Measurements from ENCODE around the gene EXOSC1. TPM values are rescaled to one million over a fixed set of nuclear protein-coding genes. Genes with fewer than 3 reads are reported as not detected.

EXOSC1 gene
- total and polyA plus RNA-seq, 2 experiments from 2014 or later = 34.7 to 51.7 TPM

- Histone ChIP-seq H4K20me1 (ENCODE audit: insufficient read depth, poor library complexity, severe bottlenecking) (no peaks in the 10 kb centered on the region), H3K4me3 (no peak overlapping the region), H2AFZ (no peak overlapping the region), H3K27ac (no peak overlapping the region), H3K4me1 (ENCODE audit: insufficient read depth) (no peaks in the 10 kb centered on the region), H3K9me2 (replicated peaks; ENCODE audit: insufficient read depth) (no peaks in the 10 kb centered on the region), H3K79me2 (no peaks in the 10 kb centered on the region), H3K9me3 (ENCODE audit: low read depth) (no peaks in the 10 kb centered on the region), H3K4me2 (no peak overlapping the region), H3K36me3 (replicated peaks; ENCODE audit: insufficient read depth, low read depth) (no peaks in the 10 kb centered on the region), H3K27me3 (no peaks in the 10 kb centered on the region)
- TF ChIP-seq EZH2phosphoT487 (IDR thresholded peaks at IDR 0.05; ENCODE audit: low read depth, severe bottlenecking, unreplicated experiment) (no peak), EZH2 (IDR thresholded peaks at IDR 0.05; ENCODE audit: borderline replicate concordance) (no peak)
- TF ChIP-seq, protein P1, sequence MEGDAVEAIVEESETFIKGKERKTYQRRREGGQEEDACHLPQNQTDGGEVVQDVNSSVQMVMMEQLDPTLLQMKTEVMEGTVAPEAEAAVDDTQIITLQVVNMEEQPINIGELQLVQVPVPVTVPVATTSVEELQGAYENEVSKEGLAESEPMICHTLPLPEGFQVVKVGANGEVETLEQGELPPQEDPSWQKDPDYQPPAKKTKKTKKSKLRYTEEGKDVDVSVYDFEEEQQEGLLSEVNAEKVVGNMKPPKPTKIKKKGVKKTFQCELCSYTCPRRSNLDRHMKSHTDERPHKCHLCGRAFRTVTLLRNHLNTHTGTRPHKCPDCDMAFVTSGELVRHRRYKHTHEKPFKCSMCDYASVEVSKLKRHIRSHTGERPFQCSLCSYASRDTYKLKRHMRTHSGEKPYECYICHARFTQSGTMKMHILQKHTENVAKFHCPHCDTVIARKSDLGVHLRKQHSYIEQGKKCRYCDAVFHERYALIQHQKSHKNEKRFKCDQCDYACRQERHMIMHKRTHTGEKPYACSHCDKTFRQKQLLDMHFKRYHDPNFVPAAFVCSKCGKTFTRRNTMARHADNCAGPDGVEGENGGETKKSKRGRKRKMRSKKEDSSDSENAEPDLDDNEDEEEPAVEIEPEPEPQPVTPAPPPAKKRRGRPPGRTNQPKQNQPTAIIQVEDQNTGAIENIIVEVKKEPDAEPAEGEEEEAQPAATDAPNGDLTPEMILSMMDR (IDR thresholded peaks at IDR 0.05; ENCODE audit: poor library complexity) = no peak
- 94% methylated on average over 8 of the region's 8 CpGs for WGBS (ENCODE audit: low lambda C conversion rate, missing lambda C conversion rate)
- DNase-seq (ENCODE audit: low spot score) = no peak
These were observed 52.7 kb downstream of the EXOSC1 start for GRCh38 chr10:97393034-97393573.

- no peaks in the 10 kb centered on the region for H3K9me3 ChIP-seq (ENCODE audit: low read depth)
- H4K20me1 ChIP-seq (ENCODE audit: insufficient read depth, poor library complexity, severe bottlenecking) = no peaks in the 10 kb centered on the region
- H3K4me3 ChIP-seq = no peak overlapping the region
- H3K36me3 ChIP-seq (replicated peaks; ENCODE audit: insufficient read depth, low read depth) = no peaks in the 10 kb centered on the region
- TF ChIP-seq, protein P1 (IDR thresholded peaks at IDR 0.05; ENCODE audit: poor library complexity) = no peak
- TF ChIP-seq EZH2 (IDR thresholded peaks at IDR 0.05; ENCODE audit: borderline replicate concordance) = no peak
- no peak for TF ChIP-seq EZH2phosphoT487 (IDR thresholded peaks at IDR 0.05; ENCODE audit: low read depth, severe bottlenecking, unreplicated experiment)
- no peaks in the 10 kb centered on the region for H3K4me1 ChIP-seq (ENCODE audit: insufficient read depth)
- H3K27me3 ChIP-seq = no peaks in the 10 kb centered on the region
- no peaks in the 10 kb centered on the region for H3K79me2 ChIP-seq
- DNase-seq (ENCODE audit: low spot score) = no peak
- H3K27ac ChIP-seq = no peak overlapping the region
- H3K9me2 ChIP-seq (replicated peaks; ENCODE audit: insufficient read depth) = no peaks in the 10 kb centered on the region
- no peak overlapping the region for H3K4me2 ChIP-seq
- 97% methylated on average over 5 of the region's 5 CpGs for WGBS (ENCODE audit: low lambda C conversion rate, missing lambda C conversion rate)
- H2AFZ ChIP-seq = no peak overlapping the region
These were observed 55.7 kb downstream of the EXOSC1 start for GRCh38 chr10:97390091-97390490.

DNA sequence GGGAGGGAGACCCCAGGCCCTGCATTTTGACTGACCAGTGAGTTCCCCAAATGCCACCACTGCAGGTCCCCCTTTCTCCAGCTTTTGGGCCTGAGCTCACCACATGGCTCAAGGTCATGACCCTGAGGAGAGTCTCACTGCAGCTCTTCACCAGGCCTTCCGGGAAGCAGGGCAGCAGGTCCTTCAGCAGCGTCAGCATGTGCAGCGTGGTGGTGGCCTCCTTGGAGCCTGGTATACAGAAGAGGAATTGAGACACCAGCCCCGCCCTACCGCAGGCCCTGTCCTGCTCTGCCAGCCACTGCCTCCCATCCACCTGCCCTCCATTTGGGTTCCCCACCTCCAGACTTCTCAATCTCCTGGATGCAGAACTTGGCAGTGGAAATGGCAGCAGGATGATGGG, 57.7 kb downstream of the EXOSC1 start:
- H4K20me1 ChIP-seq (ENCODE audit: insufficient read depth, poor library complexity, severe bottlenecking) = no peaks in the 10 kb centered on the region
- TF ChIP-seq EZH2phosphoT487 (IDR thresholded peaks at IDR 0.05; ENCODE audit: low read depth, severe bottlenecking, unreplicated experiment) (no peak), EZH2 (IDR thresholded peaks at IDR 0.05; ENCODE audit: borderline replicate concordance) (no peak)
- TF ChIP-seq, protein P1 (IDR thresholded peaks at IDR 0.05; ENCODE audit: poor library complexity) = no peak
- H3K4me1 ChIP-seq (ENCODE audit: insufficient read depth) = no peaks in the 10 kb centered on the region

More for the DNA sequence above, 57.7 kb downstream of the EXOSC1 start:
- no peak overlapping the region for H3K27ac ChIP-seq
- no peaks in the 10 kb centered on the region for H3K79me2 ChIP-seq
- H3K36me3 ChIP-seq (replicated peaks; ENCODE audit: insufficient read depth, low read depth) = no peaks in the 10 kb centered on the region
- no peak overlapping the region for H3K4me2 ChIP-seq
- no peaks in the 10 kb centered on the region for H3K9me2 ChIP-seq (replicated peaks; ENCODE audit: insufficient read depth)
- no peak overlapping the region for H2AFZ ChIP-seq
- WGBS (ENCODE audit: low lambda C conversion rate, missing lambda C conversion rate) = 80% methylated on average over 5 of the region's 5 CpGs
- no peaks in the 10 kb centered on the region for H3K27me3 ChIP-seq
- H3K9me3 ChIP-seq (ENCODE audit: low read depth) = no peaks in the 10 kb centered on the region
- H3K4me3 ChIP-seq = no peak overlapping the region
- DNase-seq (ENCODE audit: low spot score) = no peak

Small RNAs within 50 kb of the gene (small RNA-seq; reads per million reads assigned to genes)
- not detected for gene RF00019

Other genes starting within 250 kb of the EXOSC1 start
- gene ARHGAP19, start 153.4 kb downstream of the EXOSC1 start, total RNA-seq = 6.4 and 8.7 TPM in 2 replicates
- 2.7 and 5.0 TPM in 2 replicates for gene ARHGAP19, start 153.4 kb downstream of the EXOSC1 start, polyA plus RNA-seq
- gene FRAT1, start 126.7 kb downstream of the EXOSC1 start, total RNA-seq = 13.8 and 14.2 TPM in 2 replicates
- gene FRAT1, start 126.7 kb downstream of the EXOSC1 start, polyA plus RNA-seq = 8.1 and 14.2 TPM in 2 replicates
- 23.4 and 27.4 TPM in 2 replicates for gene FRAT2, start 111.3 kb downstream of the EXOSC1 start, total RNA-seq
- gene FRAT2, start 111.3 kb downstream of the EXOSC1 start, polyA plus RNA-seq = 29.4 and 30.4 TPM in 2 replicates
- gene RRP12, start 44.7 kb downstream of the EXOSC1 start, total RNA-seq = 8.5 and 10.6 TPM in 2 replicates
- 19.6 and 20.6 TPM in 2 replicates for gene RRP12, start 44.7 kb downstream of the EXOSC1 start, polyA plus RNA-seq
- gene PGAM1, start 19.8 kb downstream of the EXOSC1 start, total RNA-seq = 204 and 214 TPM in 2 replicates
- 239 and 254 TPM in 2 replicates for gene PGAM1, start 19.8 kb downstream of the EXOSC1 start, polyA plus RNA-seq
- gene ZDHHC16, start 169 bp upstream of the EXOSC1 start, total RNA-seq = 54.4 and 57.0 TPM in 2 replicates
- gene ZDHHC16, start 169 bp upstream of the EXOSC1 start, polyA plus RNA-seq = 81.9 and 86.8 TPM in 2 replicates
- 68.6 and 73.6 TPM in 2 replicates for gene MMS19, start 52.4 kb upstream of the EXOSC1 start, total RNA-seq
- gene MMS19, start 52.4 kb upstream of the EXOSC1 start, polyA plus RNA-seq = 58.4 and 59.8 TPM in 2 replicates
- 12.8 and 20.6 TPM in 2 replicates for gene UBTD1, start 52.9 kb upstream of the EXOSC1 start, total RNA-seq
- gene UBTD1, start 52.9 kb upstream of the EXOSC1 start, polyA plus RNA-seq = 37.0 and 37.1 TPM in 2 replicates
- not detected in 2 replicates for gene ANKRD2, start 126.8 kb upstream of the EXOSC1 start, total RNA-seq
- gene ANKRD2, start 126.8 kb upstream of the EXOSC1 start, polyA plus RNA-seq = 0.15 TPM in 1 of 2 replicates, not detected in the other
- 4.5 and 5.8 TPM in 2 replicates for gene HOGA1, start 138.4 kb upstream of the EXOSC1 start, total RNA-seq
- 6.9 TPM in 2 replicates for gene HOGA1, start 138.4 kb upstream of the EXOSC1 start, polyA plus RNA-seq
- gene C10orf62, start 143.7 kb upstream of the EXOSC1 start, total RNA-seq = 0.23 TPM in 1 of 2 replicates, not detected in the other
- gene C10orf62, start 143.7 kb upstream of the EXOSC1 start, polyA plus RNA-seq = not detected in 2 replicates
- gene MORN4, start 187.5 kb upstream of the EXOSC1 start, total RNA-seq = 8.5 and 10.6 TPM in 2 replicates
- gene MORN4, start 187.5 kb upstream of the EXOSC1 start, polyA plus RNA-seq = 15.6 and 18.4 TPM in 2 replicates
- gene PI4K2A, start 194.7 kb upstream of the EXOSC1 start, total RNA-seq = 25.9 and 26.5 TPM in 2 replicates
- gene PI4K2A, start 194.7 kb upstream of the EXOSC1 start, polyA plus RNA-seq = 19.6 and 22.4 TPM in 2 replicates
- 23.8 and 26.4 TPM in 2 replicates for gene AVPI1, start 241.2 kb upstream of the EXOSC1 start, total RNA-seq
- gene AVPI1, start 241.2 kb upstream of the EXOSC1 start, polyA plus RNA-seq = 28.5 and 34.1 TPM in 2 replicates